IMR-90 (cell line): ENCODE measurements around the gene PARP11. TPM values are rescaled to one million over a fixed set of nuclear protein-coding genes. Genes with fewer than 3 reads are reported as not detected.

Source experiments
- ATAC-seq: fragments of 200-7000 bp; cut with Tn5 transposase; 2 replicates; pipeline ENCODE4 v1.9.1; 2020; ENCODE audit warnings: low read depth, mild to moderate bottlenecking, moderate library complexity
- BruUV-seq: library from RNA; stranded (reverse); fragments of 400-500 nt; replicated peaks from 2 replicates; lab custom pipeline; 2021; lab: Mats Ljungman, UMichigan
- CTCF ChIA-PET: fragments of 300-600 bp; formaldehyde crosslinking; extraction: SDS; loops from one replicate; lab custom pipeline; 2021; ENCODE audit warnings: antibody characterized with exemption; lab: Yijun Ruan, JAX
- POLR2A ChIA-PET: fragments of 300-600 bp; sonication (Branson Sonifier 250); formaldehyde crosslinking; loops from one replicate; lab custom pipeline; 2022; ENCODE audit warnings: antibody characterized with exemption; ENCODE audit not compliant: unreplicated experiment; lab: Charles Lee
- DNase-seq: peaks from one replicate; pipeline ENCODE4 v3.0.0; 2013
- H2AFZ ChIP-seq: replicated peaks from 2 replicates; pipeline ENCODE3; 2013; ENCODE audit warnings: low read length, mild to moderate bottlenecking; ENCODE audit not compliant: poor library complexity
- H2AK5ac ChIP-seq: 2 replicates; pipeline ENCODE4 v1.6.1; 2013; ENCODE audit warnings: low read depth, low read length, inconsistent platforms
- H2AK9ac ChIP-seq: replicated peaks from 2 replicates; pipeline ENCODE3; 2013; ENCODE audit warnings: mild to moderate bottlenecking, low read depth, low read length, moderate library complexity; ENCODE audit not compliant: poor library complexity
- H2BK120ac ChIP-seq: 2 replicates; pipeline ENCODE4 v1.6.1; 2013; ENCODE audit warnings: low read depth, low read length, inconsistent platforms
- H2BK15ac ChIP-seq: 3 replicates; pipeline ENCODE4 v1.6.1; 2013; ENCODE audit warnings: low read depth, low read length, inconsistent platforms
- H2BK20ac ChIP-seq: 2 replicates; pipeline ENCODE4 v1.6.1; 2013; ENCODE audit warnings: low read depth, mild to moderate bottlenecking, inconsistent platforms, low read length, moderate library complexity
- H2BK5ac ChIP-seq: 2 replicates; pipeline ENCODE4 v1.6.1; 2013; ENCODE audit warnings: mild to moderate bottlenecking, low read depth, low read length, inconsistent platforms; ENCODE audit not compliant: poor library complexity, severe bottlenecking
- H3K14ac ChIP-seq: replicated peaks from 2 replicates; pipeline ENCODE4 v1.6.1; 2013; ENCODE audit warnings: low read depth, low read length, inconsistent platforms
- H3K18ac ChIP-seq: 2 replicates; pipeline ENCODE4 v1.6.1; 2013; ENCODE audit warnings: low read depth, low read length, control low read depth
- H3K23ac ChIP-seq: 2 replicates; pipeline ENCODE4 v1.6.1; 2013; ENCODE audit warnings: low read depth, low read length, inconsistent platforms
- H3K27ac ChIP-seq: 2 replicates; pipeline ENCODE4 v1.5.1; 2013; ENCODE audit warnings: mild to moderate bottlenecking, control low read depth, low read length; ENCODE audit not compliant: insufficient read depth
- H3K27me3 ChIP-seq: 2 replicates; pipeline ENCODE4 v1.6.1; 2013; ENCODE audit warnings: low read length; ENCODE audit not compliant: control insufficient read depth, insufficient read depth
- H3K36me3 ChIP-seq: 2 replicates; pipeline ENCODE4 v1.6.1; 2013; ENCODE audit warnings: low read length, mixed read lengths; ENCODE audit not compliant: control insufficient read depth, insufficient read depth
- H3K4ac ChIP-seq: 2 replicates; pipeline ENCODE4 v1.6.1; 2013; ENCODE audit warnings: low read depth, low read length, inconsistent platforms
- H3K4me1 ChIP-seq: 2 replicates; pipeline ENCODE4 v1.6.1; 2013; ENCODE audit warnings: low read length, mixed read lengths; ENCODE audit not compliant: control insufficient read depth, insufficient read depth
- H3K4me2 ChIP-seq: 2 replicates; pipeline ENCODE4 v1.6.1; 2013; ENCODE audit warnings: low read depth, mild to moderate bottlenecking, control low read depth, low read length, moderate library complexity
- H3K4me3 ChIP-seq: 2 replicates; pipeline ENCODE4 v1.5.1; 2013; ENCODE audit warnings: low read depth, mild to moderate bottlenecking, control low read depth, low read length, moderate library complexity; ENCODE audit not compliant: insufficient read depth
- H3K56ac ChIP-seq: 2 replicates; pipeline ENCODE4 v1.6.1; 2013; ENCODE audit warnings: low read length, inconsistent platforms; ENCODE audit not compliant: insufficient read depth; ENCODE audit errors: extremely low read depth
- H3K79me1 ChIP-seq, 2 experiments: 2 replicates each; pipeline ENCODE4 v1.6.1; 2013; ENCODE audit warnings: low read length in 2 of 2, inconsistent platforms in 1 of 2, low read depth in 1 of 2
- H3K9ac ChIP-seq: 2 replicates; pipeline ENCODE4 v1.6.1; 2013; ENCODE audit warnings: low read depth, low read length, control low read depth
- H3K9me1 ChIP-seq: 2 replicates; pipeline ENCODE4 v1.6.1; 2013; ENCODE audit warnings: low read length, inconsistent platforms; ENCODE audit not compliant: insufficient read depth
- H3K9me3 ChIP-seq: 2 replicates; pipeline ENCODE4 v1.6.1; 2013; ENCODE audit warnings: low read length; ENCODE audit not compliant: control insufficient read depth, insufficient read depth
- H4K20me1 ChIP-seq: 2 replicates; pipeline ENCODE4 v1.6.1; 2013; ENCODE audit warnings: low read length, inconsistent platforms; ENCODE audit not compliant: insufficient read depth
- H4K5ac ChIP-seq: 2 replicates; pipeline ENCODE4 v1.6.1; 2013; ENCODE audit warnings: mild to moderate bottlenecking, low read depth, low read length, control low read depth
- H4K8ac ChIP-seq, 2 experiments: 2 replicates each; pipeline ENCODE4 v1.6.1; 2013; ENCODE audit warnings: low read depth in 2 of 2, low read length in 2 of 2, control low read depth in 1 of 2, inconsistent platforms in 1 of 2
- H4K91ac ChIP-seq: 2 replicates; pipeline ENCODE4 v1.6.1; 2013; ENCODE audit warnings: low read depth, low read length, inconsistent platforms; ENCODE audit not compliant: insufficient read depth
- CEBPB ChIP-seq: IDR thresholded peaks from 2 replicates; pipeline ENCODE4 v1.6.1; 2012; ENCODE audit warnings: low read depth, low read length, improper control_type of control experiment
- CHD1 ChIP-seq: IDR thresholded peaks from 2 replicates; pipeline ENCODE4 v1.6.1; 2012; ENCODE audit warnings: low read depth, low read length, improper control_type of control experiment
- CTCF ChIP-seq: conservative IDR thresholded peaks from 2 replicates; pipeline ENCODE4 v1.5.1; 2012; ENCODE audit warnings: mild to moderate bottlenecking, low read depth, low read length, improper control_type of control experiment
- MAFK ChIP-seq: IDR thresholded peaks from 2 replicates; pipeline ENCODE4 v1.6.1; 2012; ENCODE audit warnings: low read depth, low read length, improper control_type of control experiment
- MXI1 ChIP-seq: IDR thresholded peaks from 2 replicates; pipeline ENCODE4 v1.6.1; 2012; ENCODE audit warnings: low read depth, mild to moderate bottlenecking, low read length, moderate library complexity, borderline replicate concordance
- SMC3 ChIP-seq: fragments of 150-350 bp; IDR thresholded peaks from 2 replicates; pipeline ENCODE4 v1.6.1; 2016; ENCODE audit warnings: low read depth, mild to moderate bottlenecking, antibody characterized with exemption, low read length, moderate library complexity
- WGBS, 2 experiments: methylation state at CpG; one replicate each; pipeline versions ENCODE4 v1.1.5 to v1.1.7; 2013; ENCODE audit warnings: missing lambda C conversion rate in 2 of 2; ENCODE audit not compliant: insufficient read length in 1 of 2; ENCODE audit errors: extremely low coverage in 2 of 2; 5-methylcytosine and 5-hydroxymethylcytosine counted together
- dilution Hi-C: fragments of 300-500 bp; cut with HindIII; formaldehyde crosslinking; loops from one replicate; pipeline ENCODE4 v1.14.3; 2018; ENCODE audit warnings: low sequenced_read_pairs; ENCODE audit not compliant: unreplicated experiment
- in situ Hi-C: fragments of 300-500 bp; cut with MboI; formaldehyde crosslinking; loops from 3 replicates; pipeline ENCODE4 v1.14.3; 2019; ENCODE audit warnings: low sequenced_read_pairs, inconsistent platforms, mixed read lengths
- intact Hi-C: fragments of 100-400 bp; cut with micrococcal nuclease; formaldehyde crosslinking; loops from 2 replicates; pipeline ENCODE4 v1.10.0; 2022
- polyA plus RNA-seq, 3 experiments: library from polyadenylated mRNA; depleted of rRNA; stranded (reverse); fragments of >200 nt; gene quantifications; 2 replicates each; pipeline ENCODE4 v1.2.3, GENCODE V29; 2012; ENCODE audit warnings: low replicate concordance in 1 of 3
- total RNA-seq: library from RNA; depleted of rRNA; stranded (reverse); fragments of >200 nt; gene quantifications from 2 replicates; pipeline ENCODE4 v1.2.3, GENCODE V29; 2012

PARP11 gene
- total and polyA plus RNA-seq, 2 of the 4 experiments (the other 2 are of a cell fraction), result 1.8 to 3.0 TPM

- H4K91ac ChIP-seq, result no peak overlapping the region
- H2AFZ ChIP-seq, result no peak overlapping the region
- no peak overlapping the region for H3K27ac ChIP-seq
- BruUV-seq, result no TSS peak
- intact Hi-C loops, result no loop called here
- H4K5ac ChIP-seq, result no peak overlapping the region
- peaks cover 0 to 6% of the 10 kb centered on the region in 2 experiments; a peak in 2 of 4 replicates for H3K79me1 ChIP-seq
- ChIA-PET POLR2A (no interaction called here), CTCF (interaction anchor here (1.0 to 1.3 kb wide), 2 partner anchors 9 to 31 kb away, joined by 3 read pairs; no protein-coding TSS in a partner anchor)
- no peaks in the 10 kb centered on the region for H4K20me1 ChIP-seq
- no peak overlapping the region for H3K9ac ChIP-seq
- no CpG with 5 or more reads among the region's 3 CpGs for WGBS, 2 experiments
- no peak for ATAC-seq
- no peak overlapping the region for H3K4me3 ChIP-seq
- in situ Hi-C loops, result no loop called here
- no peak for DNase-seq
- no peaks in the 10 kb centered on the region for H3K36me3 ChIP-seq
- H3K56ac ChIP-seq, result no peak overlapping the region
- no peak overlapping the region for H2AK9ac ChIP-seq
- H3K18ac ChIP-seq, result no peak overlapping the region
- no peak overlapping the region for H2BK120ac ChIP-seq
- H3K4ac ChIP-seq, result no peak overlapping the region
- H2AK5ac ChIP-seq, result no peak overlapping the region
- no peak overlapping the region for H3K4me2 ChIP-seq
- no peak overlapping the region for H3K14ac ChIP-seq
- no peak overlapping the region for H2BK15ac ChIP-seq
- no peaks in the 10 kb centered on the region for H3K9me1 ChIP-seq
- TF ChIP-seq MAFK (no peak), SMC3 (no peak), CEBPB (no peak), CTCF (no peak), MXI1 (no peak), CHD1 (no peak)
- H2BK5ac ChIP-seq, result no peak overlapping the region
- H3K9me3 ChIP-seq, result no peaks in the 10 kb centered on the region
- H3K27me3 ChIP-seq, result no peaks in the 10 kb centered on the region
- dilution Hi-C loops, result no loop called here
- H2BK20ac ChIP-seq, result no peak overlapping the region
- H3K4me1 ChIP-seq, result peaks cover 1% of the 10 kb centered on the region; the same call in 1 of the 2 replicates
- H3K23ac ChIP-seq, result no peak overlapping the region
- H4K8ac ChIP-seq, result no peak overlapping the region
These were observed 36.6 kb downstream of the PARP11 start for GRCh38 chr12:3836641-3837040.
